ENCODE results near the gene SPPL2A.

Gene SPPL2A

GRCh38 chr15:50797926-50798325, 32.4 kb upstream of the SPPL2A start:
- H3K4me3 ChIP-seq (ENCODE audit: low read depth, low read length) = no peak overlapping the region
- no peak for TF ChIP-seq CTCF (IDR thresholded peaks at IDR 0.05; ENCODE audit: low read depth, low read length, missing control alignments)
- H3K27me3 ChIP-seq (replicated peaks) = no peaks in the 10 kb centered on the region
- in situ Hi-C loops (cut with HindIII; ENCODE audit: low pct_ligation_motif_present, low sequenced_read_pairs) = no loop called here
- H3K27ac ChIP-seq = no peak overlapping the region
- H3K36me3 ChIP-seq (replicated peaks) = no peaks in the 10 kb centered on the region
- DNase-seq = no peak

- TF ChIP-seq CTCF (IDR thresholded peaks at IDR 0.05; ENCODE audit: low read depth, low read length, missing control alignments) = no peak
- H3K4me3 ChIP-seq (ENCODE audit: low read depth, low read length) = no peak overlapping the region
- DNase-seq = no peak
- H3K27me3 ChIP-seq (replicated peaks) = no peaks in the 10 kb centered on the region
- in situ Hi-C loops (cut with HindIII; ENCODE audit: low pct_ligation_motif_present, low sequenced_read_pairs) = no loop called here
- no peak overlapping the region for H3K27ac ChIP-seq
- H3K36me3 ChIP-seq (replicated peaks) = no peaks in the 10 kb centered on the region
Observed at GRCh38 chr15:50791486-50791885, 26.0 kb upstream of the SPPL2A start.

- DNase-seq = no peak
- in situ Hi-C loops (cut with HindIII; ENCODE audit: low pct_ligation_motif_present, low sequenced_read_pairs) = no loop called here
- no peaks in the 10 kb centered on the region for H3K36me3 ChIP-seq (replicated peaks)
Observed at GRCh38 chr15:50790778-50791453, 25.4 kb upstream of the SPPL2A start.

GRCh38 chr15:50786871-50787270, 21.4 kb upstream of the SPPL2A start:
- no peak for DNase-seq
- H3K36me3 ChIP-seq (replicated peaks) = no peaks in the 10 kb centered on the region
- no peak for TF ChIP-seq CTCF (IDR thresholded peaks at IDR 0.05; ENCODE audit: low read depth, low read length, missing control alignments)
- H3K27ac ChIP-seq = no peak overlapping the region
- no peak overlapping the region for H3K4me3 ChIP-seq (ENCODE audit: low read depth, low read length)
- in situ Hi-C loops (cut with HindIII; ENCODE audit: low pct_ligation_motif_present, low sequenced_read_pairs) = no loop called here
- no peaks in the 10 kb centered on the region for H3K27me3 ChIP-seq (replicated peaks)

More at GRCh38 chr15:50790778-50791453, 25.4 kb upstream of the SPPL2A start:
- Histone ChIP-seq H3K4me3 (ENCODE audit: low read depth, low read length) (no peak overlapping the region), H3K27ac (no peak overlapping the region), H3K27me3 (replicated peaks) (no peaks in the 10 kb centered on the region)
- TF ChIP-seq CTCF (IDR thresholded peaks at IDR 0.05; ENCODE audit: low read depth, low read length, missing control alignments) = no peak

- no peaks in the 10 kb centered on the region for H3K36me3 ChIP-seq (replicated peaks)
- no peak for TF ChIP-seq CTCF (IDR thresholded peaks at IDR 0.05; ENCODE audit: low read depth, low read length, missing control alignments)
- in situ Hi-C loops (cut with HindIII; ENCODE audit: low pct_ligation_motif_present, low sequenced_read_pairs) = no loop called here
- DNase-seq = no peak
- H3K27me3 ChIP-seq (replicated peaks) = no peaks in the 10 kb centered on the region
- no peak overlapping the region for H3K4me3 ChIP-seq (ENCODE audit: low read depth, low read length)
- H3K27ac ChIP-seq = no peak overlapping the region
Observed at GRCh38 chr15:50786438-50786837, 20.9 kb upstream of the SPPL2A start.

GRCh38 chr15:50783895-50784294, 18.4 kb upstream of the SPPL2A start:
- no peaks in the 10 kb centered on the region for H3K27me3 ChIP-seq (replicated peaks)
- H3K27ac ChIP-seq = no peak overlapping the region
- no peaks in the 10 kb centered on the region for H3K36me3 ChIP-seq (replicated peaks)
- in situ Hi-C loops (cut with HindIII; ENCODE audit: low pct_ligation_motif_present, low sequenced_read_pairs) = no loop called here
- no peak for TF ChIP-seq CTCF (IDR thresholded peaks at IDR 0.05; ENCODE audit: low read depth, low read length, missing control alignments)
- no peak for DNase-seq
- H3K4me3 ChIP-seq (ENCODE audit: low read depth, low read length) = no peak overlapping the region
